Measurements from ENCODE around the gene FAM120A. TPM values are rescaled to one million over a fixed set of nuclear protein-coding genes. Genes with fewer than 3 reads are reported as not detected.

FAM120A gene
- total and polyA plus RNA-seq, 11 donors, result 37.9 to 123 (median 113) TPM

DNA sequence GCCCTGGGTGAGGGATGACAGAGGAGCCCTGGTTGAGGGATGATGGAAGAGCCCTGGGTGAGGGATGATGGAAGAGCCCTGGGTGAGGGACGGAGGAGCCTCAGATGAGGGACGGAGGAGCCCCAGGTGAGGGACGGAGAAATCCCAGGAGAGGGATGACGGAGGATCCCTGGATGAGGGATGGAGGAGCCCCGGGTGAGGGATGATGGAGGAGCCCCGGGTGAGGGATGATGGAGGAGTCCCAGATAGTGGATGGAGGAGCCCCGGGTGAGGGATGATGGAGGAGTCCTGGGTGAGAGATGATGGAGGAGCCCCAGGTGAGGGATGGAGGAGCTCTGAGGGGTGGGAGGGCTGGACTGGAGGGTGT, 135.8 kb downstream of the FAM120A start:
- Histone ChIP-seq H3K9me3 (peaks cover 0 to 11% (median 0%) of the 10 kb centered on the region in 12 donors), H3K4me3 (no peak overlapping the region), H3K4me1 (peaks cover 0 to 79% (median 50%) of the 10 kb centered on the region in 12 donors), H3K36me3 (no peaks in the 10 kb centered on the region), H3K27ac (no peak overlapping the region), H3K27me3 (no peaks in the 10 kb centered on the region)
- intact Hi-C loops (cut with DNase I), result no loop called here
- no peak for DNase-seq
- peak in 1 of 4 donors; percentile 3 for ATAC-seq
- 94 to 98% (median 96%) methylated on average over 7 of the region's 7 CpGs for WGBS, 4 donors
- TF ChIP-seq CTCF (IDR thresholded peaks at IDR 0.05), result no peak
- no peak for TF ChIP-seq POLR2A (IDR thresholded peaks at IDR 0.05)

GRCh38 chr9:93587651-93588347, 136.3 kb downstream of the FAM120A start:
- Histone ChIP-seq H3K27ac (no peak overlapping the region), H3K36me3 (no peaks in the 10 kb centered on the region), H3K4me3 (no peak overlapping the region), H3K4me1 (peaks cover 0 to 78% (median 47%) of the 10 kb centered on the region in 12 donors), H3K27me3 (no peaks in the 10 kb centered on the region), H3K9me3 (peaks cover 0 to 11% (median 0%) of the 10 kb centered on the region in 12 donors)
- ATAC-seq, result peak in 3 of 4 donors; percentile 8 to 33 (median 9)
- no peak for TF ChIP-seq POLR2A (IDR thresholded peaks at IDR 0.05)
- peak in 5 of 12 donors; percentile 7 to 36 (median 29) for TF ChIP-seq CTCF (IDR thresholded peaks at IDR 0.05)
- intact Hi-C loops (cut with DNase I), result no loop called here
- WGBS, 4 donors, result 88 to 92% (median 91%) methylated on average over 10 to 11 of the region's 11 CpGs
- DNase-seq, result no peak

- peaks cover 0 to 84% (median 50%) of the 10 kb centered on the region in 12 donors for H3K4me1 ChIP-seq
- TF ChIP-seq POLR2A (IDR thresholded peaks at IDR 0.05) (no peak), CTCF (IDR thresholded peaks at IDR 0.05) (no peak)
- no peaks in the 10 kb centered on the region for H3K36me3 ChIP-seq
- no peak for DNase-seq
- H3K27ac ChIP-seq, result no peak overlapping the region
- peaks cover 0 to 11% (median 0%) of the 10 kb centered on the region in 12 donors for H3K9me3 ChIP-seq
- H3K27me3 ChIP-seq, result no peaks in the 10 kb centered on the region
- H3K4me3 ChIP-seq, result no peak overlapping the region
- intact Hi-C loops (cut with DNase I), result no loop called here
- no peak for ATAC-seq
- 79 to 90% (median 83%) methylated on average over 12 of the region's 12 CpGs for WGBS, 4 donors
Measured at GRCh38 chr9:93588641-93589609, 137.4 kb downstream of the FAM120A start.

- H3K9me3 ChIP-seq, result peaks cover 0 to 3% (median 0%) of the 10 kb centered on the region in 12 donors
- TF ChIP-seq CTCF (IDR thresholded peaks at IDR 0.05) (no peak), POLR2A (IDR thresholded peaks at IDR 0.05) (no peak)
- peaks cover 0 to 91% (median 58%) of the 10 kb centered on the region in 12 donors for H3K4me1 ChIP-seq
- 27 to 44% (median 33%) methylated on average over 8 of the region's 8 CpGs for WGBS, 4 donors
- no peak overlapping the region for H3K27ac ChIP-seq
- intact Hi-C loops (cut with DNase I), result no loop called here
- H3K27me3 ChIP-seq, result no peaks in the 10 kb centered on the region
- DNase-seq, result no peak
- no peak for ATAC-seq
- H3K36me3 ChIP-seq, result no peaks in the 10 kb centered on the region
- no peak overlapping the region for H3K4me3 ChIP-seq
Measured at GRCh38 chr9:93589688-93590087, 138.2 kb downstream of the FAM120A start.
